ENCODE measurements around the gene PCSK7.

The PCSK7 gene

GRCh38 chr11:117177534-117178209 is 54.2 kb downstream of the PCSK7 start:
- Histone ChIP-seq H3K4me3 (ENCODE audit: low read depth, low read length) (no peak overlapping the region), H3K36me3 (ENCODE audit: control insufficient read depth in 2 of 2, insufficient read depth in 1 of 2, low read length in 2 of 2) (peaks cover 0 to 13% of the 10 kb centered on the region in 2 experiments; a peak in 1 of 3 replicates), H3K9me3 (ENCODE audit: control insufficient read depth, insufficient read depth, low read depth, low read length) (no peaks in the 10 kb centered on the region), H3K4me1 (ENCODE audit: control insufficient read depth, insufficient read depth, low read length) (no peaks in the 10 kb centered on the region), H3K27ac (ENCODE audit: extremely low read depth, low read depth, low read length) (no peak overlapping the region)
- no peak for TF ChIP-seq OSR2 (tag by site-specific recombination; IDR thresholded peaks at IDR 0.05)
- TF ChIP-seq ZNF544 (tag by site-specific recombination; IDR thresholded peaks at IDR 0.05): no peak
- TF ChIP-seq ZNF335 (tag by site-specific recombination; conservative IDR thresholded peaks at IDR 0.05): no peak
- no peak for TF ChIP-seq ZBTB44 (tag by site-specific recombination; IDR thresholded peaks at IDR 0.05)
- TF ChIP-seq ZNF311 (tag by site-specific recombination; IDR thresholded peaks at IDR 0.05; ENCODE audit: borderline replicate concordance): no peak
- no peak for TF ChIP-seq REST (tag by site-specific recombination; IDR thresholded peaks at IDR 0.05)
- no peak for TF ChIP-seq ZNF19 (tag by site-specific recombination; IDR thresholded peaks at IDR 0.05; ENCODE audit: low read depth)
- no peak for TF ChIP-seq ZBTB7A (tag by site-specific recombination; IDR thresholded peaks at IDR 0.05; ENCODE audit: low read depth)
- TF ChIP-seq EGR2 (tag by site-specific recombination; IDR thresholded peaks at IDR 0.05; ENCODE audit: low read depth): no peak
- no peak for TF ChIP-seq ZNF221 (tag by site-specific recombination; IDR thresholded peaks at IDR 0.05; ENCODE audit: borderline replicate concordance)
- TF ChIP-seq ZNF560 (tag by site-specific recombination; IDR thresholded peaks at IDR 0.05; ENCODE audit: borderline replicate concordance): no peak
- no peak for TF ChIP-seq MEIS1 (CRISPR knock-in tag; IDR thresholded peaks at IDR 0.05; ENCODE audit: borderline replicate concordance)
- no peak for TF ChIP-seq ZNF404 (tag by site-specific recombination; IDR thresholded peaks at IDR 0.05)
- TF ChIP-seq ZNF623 (tag by site-specific recombination; IDR thresholded peaks at IDR 0.05): no peak
- TF ChIP-seq ZNF704 (tag by site-specific recombination; IDR thresholded peaks at IDR 0.05): no peak
- TF ChIP-seq CTCF (tag by site-specific recombination; IDR thresholded peaks at IDR 0.05): no peak
- TF ChIP-seq SETDB1 (IDR thresholded peaks at IDR 0.05; ENCODE audit: insufficient read length, low read length): no peak
- POLR2A ChIA-PET: interaction anchor here (1.3 to 2.4 kb wide), 6 partner anchors 11 to 45 kb away, joined by 5 to 28 read pairs (median 8); partner anchors contain the start of genes PAFAH1B2 and TAGLN
- CTCF ChIA-PET: interaction anchor here (0.7 to 7.1 kb wide), 3 partner anchors 14 to 50 kb away, joined by 3 to 71 read pairs (median 5); partner anchors contain the start of gene PCSK7

Measured in HEK293 (cell line).